ENCODE data around the gene GAD1.
A peak's percentile ranks its signal among the peaks of the same experiment; 100 is the strongest.

GAD1 gene

GRCh38 chr2:170816504-170817092 lies at the start of gene GAD1:
GAD1 (plus strand) TSS chr2:170816887; CDS start chr2:170818592, 1,705 bp downstream.
- DNase-seq (ENCODE audit: low spot score), result no peak

- DNase-seq (ENCODE audit: low spot score), result peak; percentile 35
These were observed 46.6 kb upstream of the GAD1 start, which contains the start of gene ERICH2 for GRCh38 chr2:170770008-170770605. ERICH2 (plus strand) TSS chr2:170770378; CDS start chr2:170770682, 304 bp downstream.

GRCh38 chr2:170770606-170771420 lies 45.9 kb upstream of the GAD1 start:
- DNase-seq (ENCODE audit: low spot score), result peak; percentile 70

- DNase-seq (ENCODE audit: low spot score), result no peak
These were observed 45.2 kb upstream of the GAD1 start for GRCh38 chr2:170771421-170771937.

GRCh38 chr2:170772295-170772694 lies 44.4 kb upstream of the GAD1 start:
- DNase-seq (ENCODE audit: low spot score), result no peak

DNA sequence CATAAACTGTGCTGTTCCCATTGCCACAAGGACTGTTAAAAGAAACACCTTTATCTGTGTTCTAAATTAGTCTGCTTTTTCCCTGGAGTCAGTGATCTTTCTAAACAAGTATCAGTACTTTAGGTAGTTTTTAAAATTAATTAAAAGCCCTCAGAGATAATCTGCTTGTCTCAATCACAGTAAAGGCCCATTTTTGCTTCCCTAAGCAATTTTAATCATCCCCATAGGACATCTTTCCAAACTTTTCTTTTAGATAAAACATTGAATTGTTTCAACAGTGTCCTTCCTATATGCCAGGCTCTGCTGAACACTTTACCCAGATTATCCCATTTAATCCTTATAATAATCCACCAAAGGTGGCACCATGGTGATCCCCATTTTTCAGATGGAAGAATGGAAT lies 42.6 kb upstream of the GAD1 start:
- no peak for DNase-seq (ENCODE audit: low spot score)

- DNase-seq (ENCODE audit: low spot score), result no peak
These were observed 37.8 kb upstream of the GAD1 start for GRCh38 chr2:170778900-170779299.

- no peak for DNase-seq (ENCODE audit: low spot score)
These were observed 37.4 kb upstream of the GAD1 start for GRCh38 chr2:170779304-170779703.

GRCh38 chr2:170782673-170783072 lies 34.0 kb upstream of the GAD1 start:
- no peak for DNase-seq (ENCODE audit: low spot score)

GRCh38 chr2:170783549-170783948 lies 33.1 kb upstream of the GAD1 start:
- DNase-seq (ENCODE audit: low spot score), result no peak

DNA sequence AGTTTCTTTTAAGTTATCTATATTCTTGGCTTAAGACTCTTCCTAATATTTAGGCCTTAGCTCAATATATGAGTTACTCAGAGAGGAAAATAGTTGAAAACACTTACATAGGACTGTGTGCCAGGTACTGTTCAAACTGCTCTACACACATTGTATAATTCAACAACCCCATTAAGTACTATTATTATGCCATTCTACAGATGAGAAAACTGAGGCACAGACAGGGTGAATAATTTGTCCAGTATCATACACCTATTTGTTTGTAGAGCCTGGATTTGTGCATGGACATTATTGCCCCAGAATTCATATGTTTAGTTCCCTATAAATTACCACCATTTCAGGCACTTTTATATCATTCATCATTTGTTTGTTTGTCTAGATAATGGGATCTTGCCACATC lies 17.7 kb upstream of the GAD1 start:
- no peak for DNase-seq (ENCODE audit: low spot score)

DNA sequence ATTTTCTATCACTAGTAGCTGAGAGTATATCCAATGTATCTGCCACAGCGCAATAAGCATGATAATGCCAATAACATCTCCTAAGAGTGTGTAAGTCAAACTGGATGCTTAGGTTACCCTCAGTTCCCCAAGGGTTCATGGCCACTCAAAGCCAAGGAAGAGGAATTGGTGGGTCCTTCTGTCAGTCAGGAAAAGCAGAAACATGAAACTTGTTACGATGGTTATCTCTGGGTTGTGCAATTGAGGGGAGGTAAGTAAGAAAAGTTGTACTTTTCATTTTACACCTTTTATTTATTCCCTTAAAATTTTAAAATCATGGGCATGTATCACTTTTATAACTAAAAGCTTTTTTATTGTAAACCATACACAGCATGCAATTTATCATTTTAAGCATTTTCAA lies 10.1 kb upstream of the GAD1 start:
- no peak for DNase-seq (ENCODE audit: low spot score)

GRCh38 chr2:170812710-170813600 lies 3.7 kb upstream of the GAD1 start:
- peak; percentile 80 for DNase-seq (ENCODE audit: low spot score)

DNA sequence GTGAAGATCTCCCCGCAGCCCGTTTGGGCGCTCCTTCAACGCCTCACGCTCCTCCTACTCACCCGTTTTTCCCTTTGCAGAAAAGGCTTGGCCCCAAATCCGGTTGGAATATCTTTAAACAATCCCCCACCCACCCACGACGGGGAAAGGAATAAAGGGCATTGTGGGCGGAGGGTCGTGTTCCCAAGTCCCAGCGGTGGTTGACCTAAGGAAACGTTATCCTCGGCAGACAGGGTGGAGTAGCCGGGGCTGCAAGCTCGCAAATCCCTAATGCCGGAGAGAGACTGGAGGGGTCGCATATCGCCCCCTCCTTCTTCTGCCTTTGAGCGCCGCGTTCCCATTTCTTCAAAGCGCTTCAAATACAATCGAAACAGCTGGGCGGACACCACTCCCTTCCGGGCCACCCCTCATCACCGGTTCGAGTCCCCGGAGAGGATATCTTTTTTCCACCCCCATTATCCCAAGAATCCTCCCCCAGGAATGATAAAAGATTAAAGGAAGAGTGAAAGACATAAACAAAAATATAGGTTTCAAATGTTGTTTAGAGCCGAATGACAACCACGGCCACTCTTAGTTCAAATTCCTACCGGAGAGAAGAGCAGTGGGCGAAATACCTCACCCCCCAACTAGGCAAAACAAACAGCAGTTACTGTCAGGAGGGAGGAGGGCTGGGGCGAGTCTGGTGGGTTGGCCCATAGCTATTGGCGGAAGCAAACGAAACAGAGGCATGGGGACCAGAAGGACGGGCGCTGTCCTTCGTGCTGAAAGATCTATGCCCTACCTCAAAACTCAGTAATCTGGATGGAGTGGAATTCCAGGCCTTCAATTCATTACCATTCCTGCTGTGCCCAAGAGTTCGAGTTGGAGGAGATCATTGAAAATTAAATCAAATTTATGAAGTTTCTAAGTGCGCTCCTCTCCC lies 2.8 kb upstream of the GAD1 start:
- DNase-seq (ENCODE audit: low spot score), result no peak

- DNase-seq (ENCODE audit: low spot score), result no peak
These were observed 2.0 kb upstream of the GAD1 start for GRCh38 chr2:170814533-170815230.

DNA sequence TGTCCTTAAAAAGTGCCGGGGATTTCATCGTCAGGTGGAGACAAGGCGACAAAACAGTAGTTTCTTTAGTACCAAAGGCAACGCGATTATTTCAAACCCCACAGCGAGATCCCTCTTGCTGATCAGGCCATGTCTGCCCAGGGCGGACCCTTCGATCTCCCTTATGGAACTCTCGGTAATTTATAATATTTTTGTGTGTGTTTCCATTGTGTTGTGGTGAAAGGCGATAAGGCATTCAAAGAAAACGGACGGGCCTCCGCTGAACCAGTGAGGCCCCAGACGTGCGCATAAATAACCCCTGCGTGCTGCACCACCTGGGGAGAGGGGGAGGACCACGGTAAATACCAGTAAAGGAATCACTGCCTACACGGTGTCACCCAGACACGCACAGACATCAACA lies 1.4 kb upstream of the GAD1 start:
- DNase-seq (ENCODE audit: low spot score), result no peak

DNA sequence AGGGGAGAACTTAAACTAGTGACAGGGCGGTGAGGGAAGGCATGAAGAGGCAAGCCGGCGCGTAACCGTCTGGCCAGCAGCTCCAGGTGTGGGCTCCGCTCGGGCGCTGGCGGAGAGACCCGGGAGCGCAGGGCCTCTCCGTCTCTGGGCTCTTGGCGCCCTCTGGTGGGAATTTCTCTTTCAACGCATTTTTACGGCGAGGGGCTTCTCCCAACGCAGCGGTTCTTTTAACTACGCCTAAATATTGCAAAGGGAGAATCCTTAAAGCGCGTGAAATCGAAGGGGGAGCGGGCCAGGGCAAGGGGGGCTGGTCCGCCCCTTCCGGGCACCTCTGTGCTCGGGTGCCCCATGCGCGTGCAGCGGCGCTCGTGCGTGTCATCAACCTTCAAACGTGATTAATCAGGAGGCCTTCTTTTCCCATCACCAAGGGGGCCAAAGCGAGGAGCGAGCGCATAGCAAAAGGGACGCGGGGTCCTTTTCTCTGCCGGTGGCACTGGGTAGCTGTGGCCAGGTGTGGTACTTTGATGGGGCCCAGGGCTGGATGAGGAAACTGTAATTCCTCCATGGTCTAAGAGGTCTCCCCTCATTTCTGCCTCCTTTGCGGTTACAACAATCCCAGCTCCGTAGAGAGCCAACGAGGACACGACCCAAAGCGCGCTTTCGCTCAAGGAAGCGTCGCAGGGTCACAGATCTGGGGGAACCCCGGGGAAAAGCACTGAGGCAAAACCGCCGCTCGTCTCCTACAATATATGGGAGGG lies 762 bp upstream of the GAD1 start:
- DNase-seq (ENCODE audit: low spot score), result peak; percentile 41

- no peak for DNase-seq (ENCODE audit: low spot score)
These were observed 677 bp downstream of the GAD1 start for GRCh38 chr2:170817093-170818035.
